Liver (tissue), 9 donors: ENCODE measurements around the gene SYT8. TPM values are rescaled to one million over a fixed set of nuclear protein-coding genes. Genes with fewer than 3 reads are reported as not detected.
"Not testable (repeated sequence)": the region's sequence is repeated elsewhere in the genome, so short reads cannot be mapped to it uniquely, and the experiment has no call there.

ENCODE experiments used
- DNase-seq: peaks from one replicate; pipeline ENCODE4 v3.0.0-alpha.2; 2017; ENCODE audit warnings: low spot score
- H3K27ac ChIP-seq, 2 donors: one replicate each; pipeline ENCODE4 v1.7.0; 2013; ENCODE audit warnings: inconsistent platforms in 2 of 2, low read length in 2 of 2, control low read depth in 1 of 2, low read depth in 1 of 2, mild to moderate bottlenecking in 1 of 2
- H3K27me3 ChIP-seq, 4 donors: one replicate each; pipeline versions ENCODE4 v1.6.1 to v1.7.0; 2013; ENCODE audit warnings: low read length in 3 of 4, inconsistent platforms in 1 of 4, mild to moderate bottlenecking in 1 of 4, moderate library complexity in 1 of 4; ENCODE audit not compliant: control insufficient read depth in 4 of 4, insufficient read depth in 4 of 4
- H3K36me3 ChIP-seq, 4 donors: one replicate each; pipeline versions ENCODE4 v1.6.1 to v1.7.0; 2013; ENCODE audit warnings: low read length in 3 of 4, mild to moderate bottlenecking in 3 of 4, low read depth in 1 of 4, moderate library complexity in 1 of 4; ENCODE audit not compliant: control insufficient read depth in 4 of 4, insufficient read depth in 3 of 4
- H3K4me1 ChIP-seq, 4 donors: one replicate each; pipeline versions ENCODE4 v1.6.1 to v1.7.0; 2013; ENCODE audit warnings: low read length in 3 of 4, mild to moderate bottlenecking in 3 of 4, moderate library complexity in 1 of 4; ENCODE audit not compliant: control insufficient read depth in 4 of 4, insufficient read depth in 4 of 4
- H3K4me3 ChIP-seq, 3 donors: one replicate each; pipeline versions ENCODE4 v1.6.1 to v1.7.0; 2013; ENCODE audit warnings: low read length in 3 of 3, control low read depth in 1 of 3, low read depth in 1 of 3, mild to moderate bottlenecking in 1 of 3
- H3K9ac ChIP-seq, 2 donors: one replicate each; pipeline ENCODE4 v1.7.0; 2013; ENCODE audit warnings: low read length in 2 of 2, mild to moderate bottlenecking in 2 of 2, moderate library complexity in 2 of 2, control low read depth in 1 of 2, low read depth in 1 of 2
- H3K9me3 ChIP-seq, 4 donors: one replicate each; pipeline versions ENCODE4 v1.6.1 to v1.7.0; 2013; ENCODE audit warnings: low read length in 3 of 4; ENCODE audit not compliant: control insufficient read depth in 4 of 4
- ATF3 ChIP-seq: IDR thresholded peaks from 2 replicates; pipeline ENCODE4 v1.6.1; 2016; ENCODE audit warnings: antibody characterized with exemption
- EGR1 ChIP-seq, 2 donors: IDR thresholded peaks; 2 replicates each; pipeline ENCODE4 v1.6.1; 2016 to 2018; ENCODE audit warnings: antibody characterized with exemption in 2 of 2, low read depth in 2 of 2
- FOXA1 ChIP-seq: IDR thresholded peaks from 2 replicates; pipeline ENCODE4 v1.6.1; 2016; ENCODE audit warnings: antibody characterized with exemption
- FOXA2 ChIP-seq: IDR thresholded peaks from 2 replicates; pipeline ENCODE4 v1.6.1; 2016; ENCODE audit warnings: antibody characterized with exemption
- GABPA ChIP-seq, 2 donors: IDR thresholded peaks in 1 of 2; conservative IDR thresholded peaks in 1 of 2; 2 replicates each; pipeline ENCODE4 v1.6.1; 2016; ENCODE audit warnings: antibody characterized with exemption in 2 of 2, mild to moderate bottlenecking in 1 of 2, moderate library complexity in 1 of 2
- HNF4A ChIP-seq, 2 donors: conservative IDR thresholded peaks; 2 replicates each; pipeline ENCODE4 v1.6.1; 2016; ENCODE audit warnings: antibody characterized with exemption in 2 of 2, mild to moderate bottlenecking in 2 of 2
- HNF4G ChIP-seq: IDR thresholded peaks from 2 replicates; pipeline ENCODE4 v1.6.1; 2016; ENCODE audit warnings: antibody characterized with exemption
- JUND ChIP-seq, 2 donors: IDR thresholded peaks; 2 replicates each; pipeline ENCODE4 v1.6.1; 2016; ENCODE audit warnings: antibody characterized with exemption in 2 of 2
- MAX ChIP-seq: IDR thresholded peaks from 2 replicates; pipeline ENCODE4 v1.6.1; 2016; ENCODE audit warnings: antibody characterized with exemption
- NR2F2 ChIP-seq: IDR thresholded peaks from 2 replicates; pipeline ENCODE4 v1.6.1; 2016; ENCODE audit warnings: antibody characterized with exemption
- RAD21 ChIP-seq, 2 donors: IDR thresholded peaks; 2 replicates each; pipeline ENCODE4 v1.6.1; 2016; ENCODE audit warnings: antibody characterized with exemption in 2 of 2, mild to moderate bottlenecking in 2 of 2
- RXRA ChIP-seq, 2 donors: IDR thresholded peaks; 2 replicates each; pipeline ENCODE4 v1.6.1; 2017 to 2018; ENCODE audit warnings: antibody characterized with exemption in 2 of 2, mild to moderate bottlenecking in 1 of 2
- SP1 ChIP-seq: IDR thresholded peaks from 2 replicates; pipeline ENCODE4 v1.6.1; 2018; ENCODE audit warnings: antibody characterized with exemption, mild to moderate bottlenecking
- TAF1 ChIP-seq: conservative IDR thresholded peaks from 2 replicates; pipeline ENCODE4 v1.6.1; 2016; ENCODE audit warnings: antibody characterized with exemption, mild to moderate bottlenecking
- YY1 ChIP-seq: IDR thresholded peaks from 2 replicates; pipeline ENCODE4 v1.6.1; 2016; ENCODE audit warnings: antibody characterized with exemption, mild to moderate bottlenecking
- WGBS: extraction: QIAGEN DNeasy Blood & Tissue Kit; methylation state at CpG from one replicate; pipeline ENCODE4 v1.1.7; 2013; 5-methylcytosine and 5-hydroxymethylcytosine counted together
- polyA plus RNA-seq, 2 donors: library from polyadenylated mRNA; stranded (reverse) in 1 of 2; unstranded in 1 of 2; fragments of 200-250 nt in 1 of 2; fragments of >200 nt in 1 of 2; fragmentation: Nextera tagmentation in 1 of 2; extraction: Ambion mirVana in 1 of 2; gene quantifications; one replicate each; pipeline versions ENCODE4 v1.2.1 to v1.2.3, GENCODE V29; 2013 to 2015
- total RNA-seq, 2 donors: library from RNA; depleted of rRNA; stranded (reverse); fragments of >200 nt; gene quantifications; one replicate each; pipeline ENCODE4 v1.2.3, GENCODE V29; 2014
- donor health status: healthy.
- donor health status: healthy.
- donor health status: healthy.
- donor health status: healthy.
- donor health status: healthy.

SYT8 gene
- total and polyA plus RNA-seq, 4 donors, result 0.17 to 0.99 (median 0.35) TPM

- no peak for DNase-seq
- no peaks in the 10 kb centered on the region for H3K36me3 ChIP-seq
- H3K9ac ChIP-seq, result no peak overlapping the region
- H3K4me1 ChIP-seq, result no peaks in the 10 kb centered on the region
- peaks cover 0 to 4% (median 1%) of the 10 kb centered on the region in 4 donors for H3K9me3 ChIP-seq
- no peak overlapping the region for H3K27ac ChIP-seq
- no peak for TF ChIP-seq RXRA (IDR thresholded peaks at IDR 0.05)
- TF ChIP-seq EGR1 (IDR thresholded peaks at IDR 0.05; ENCODE audit: low read depth in 2 of 2), result no peak
- TF ChIP-seq HNF4A (conservative IDR thresholded peaks at IDR 0.05), result no peak
- TF ChIP-seq HNF4G, result no peak
- no peak for TF ChIP-seq FOXA2
- no peak for TF ChIP-seq FOXA1
- H3K4me3 ChIP-seq, result no peak overlapping the region
- H3K27me3 ChIP-seq, result no peaks in the 10 kb centered on the region
- 56% methylated on average over 14 of the region's 14 CpGs for WGBS
These were observed 27.4 kb upstream of the SYT8 start for GRCh38 chr11:1807264-1807995.

- WGBS, result 82% methylated on average over 10 of the region's 10 CpGs
- Histone ChIP-seq H3K4me3 (no peak overlapping the region), H3K9ac (no peak overlapping the region), H3K36me3 (no peaks in the 10 kb centered on the region), H3K9me3 (peaks cover 0 to 4% (median 1%) of the 10 kb centered on the region in 4 donors), H3K27me3 (no peaks in the 10 kb centered on the region), H3K27ac (no peak overlapping the region), H3K4me1 (no peaks in the 10 kb centered on the region)
- no peak for TF ChIP-seq SP1
- DNase-seq, result no peak
These were observed 24.0 kb upstream of the SYT8 start for GRCh38 chr11:1810761-1811160.

GRCh38 chr11:1812274-1812673, 22.5 kb upstream of the SYT8 start:
- 80% methylated on average over 5 of the region's 5 CpGs for WGBS
- no peak for TF ChIP-seq ATF3
- TF ChIP-seq FOXA1, result no peak
- TF ChIP-seq RAD21 (IDR thresholded peaks at IDR 0.05), result no peak
- no peak for TF ChIP-seq NR2F2
- TF ChIP-seq HNF4G, result no peak
- no peak for TF ChIP-seq GABPA (IDR thresholded peaks at IDR 0.05 in 1 of 2, conservative IDR thresholded peaks at IDR 0.05 in 1 of 2)
- no peak for TF ChIP-seq MAX
- no peak for TF ChIP-seq RXRA (IDR thresholded peaks at IDR 0.05)
- no peak for TF ChIP-seq HNF4A (conservative IDR thresholded peaks at IDR 0.05)
- no peak for TF ChIP-seq JUND (IDR thresholded peaks at IDR 0.05)
- H3K27ac ChIP-seq, result no peak overlapping the region

GRCh38 chr11:1812801-1813200, 22.0 kb upstream of the SYT8 start:
- Histone ChIP-seq H3K9ac (no peak overlapping the region), H3K4me3 (no peak overlapping the region), H3K4me1 (no peaks in the 10 kb centered on the region), H3K27ac (no peak overlapping the region), H3K9me3 (peaks cover 0 to 4% (median 1%) of the 10 kb centered on the region in 4 donors), H3K36me3 (no peaks in the 10 kb centered on the region), H3K27me3 (no peaks in the 10 kb centered on the region)
- no peak for TF ChIP-seq FOXA1
- TF ChIP-seq TAF1, result no peak
- no peak for TF ChIP-seq HNF4A (conservative IDR thresholded peaks at IDR 0.05)
- TF ChIP-seq SP1, result no peak
- TF ChIP-seq YY1, result no peak
- TF ChIP-seq FOXA2, result no peak
- DNase-seq, result no peak
- 92% methylated on average over 15 of the region's 15 CpGs for WGBS

More at GRCh38 chr11:1812274-1812673, 22.5 kb upstream of the SYT8 start:
- Histone ChIP-seq H3K9me3 (peaks cover 0 to 4% (median 1%) of the 10 kb centered on the region in 4 donors), H3K4me1 (no peaks in the 10 kb centered on the region), H3K36me3 (no peaks in the 10 kb centered on the region), H3K4me3 (no peak overlapping the region), H3K27me3 (no peaks in the 10 kb centered on the region), H3K9ac (no peak overlapping the region)
- no peak for DNase-seq

- H3K4me3 ChIP-seq, H3K9me3 ChIP-seq, H3K27me3 ChIP-seq, H3K36me3 ChIP-seq, H3K9ac ChIP-seq, H3K4me1 ChIP-seq, H3K27ac ChIP-seq, DNase-seq: not testable (repeated sequence)
- WGBS, result 90% methylated on average over 9 of the region's 9 CpGs
These were observed 21.4 kb upstream of the SYT8 start for GRCh38 chr11:1813356-1813755.
